ENCODE results near the gene STK39. TPM values are rescaled to one million over a fixed set of nuclear protein-coding genes. Genes with fewer than 3 reads are reported as not detected.
"Not testable (repeated sequence)": the region's sequence is repeated elsewhere in the genome, so short reads cannot be mapped to it uniquely, and the experiment has no call there.

The STK39 gene
- total RNA-seq, 1 donor from 2014 or later, result 17.7 TPM

- ATAC-seq (no peak), DNase-seq (ENCODE audit: missing footprints) (no peak)
- intact Hi-C loops (cut with DNase I), result no loop called here
Observed at GRCh38 chr2:168047091-168047690, 200.2 kb downstream of the STK39 start.

- ATAC-seq (no peak), DNase-seq (ENCODE audit: missing footprints) (no peak)
- intact Hi-C loops (cut with DNase I), result no loop called here
Observed at GRCh38 chr2:168044579-168044978, 202.8 kb downstream of the STK39 start.

- intact Hi-C loops (cut with DNase I), result no loop called here
Observed at GRCh38 chr2:168044176-168044575, 203.2 kb downstream of the STK39 start.

GRCh38 chr2:168042127-168042824, 205.1 kb downstream of the STK39 start:
- ATAC-seq; DNase-seq (ENCODE audit: missing footprints); intact Hi-C loops (cut with DNase I): not testable (repeated sequence)

More at GRCh38 chr2:168044176-168044575, 203.2 kb downstream of the STK39 start:
- ATAC-seq (no peak), DNase-seq (ENCODE audit: missing footprints) (no peak)

GRCh38 chr2:168039881-168040280, 207.5 kb downstream of the STK39 start:
- ATAC-seq (no peak), DNase-seq (ENCODE audit: missing footprints) (no peak)
- intact Hi-C loops (cut with DNase I), result no loop called here

- DNase-seq (ENCODE audit: missing footprints) (no peak), ATAC-seq (no peak)
- intact Hi-C loops (cut with DNase I), result no loop called here
Observed at GRCh38 chr2:168037778-168038177, 209.6 kb downstream of the STK39 start.

GRCh38 chr2:168035458-168035857, 211.9 kb downstream of the STK39 start:
- DNase-seq (ENCODE audit: missing footprints) (no peak), ATAC-seq (no peak)
- intact Hi-C loops (cut with DNase I), result no loop called here

- ATAC-seq (no peak), DNase-seq (ENCODE audit: missing footprints) (no peak)
- intact Hi-C loops (cut with DNase I), result no loop called here
Observed at GRCh38 chr2:168034616-168035015, 212.8 kb downstream of the STK39 start.

- ATAC-seq (no peak), DNase-seq (ENCODE audit: missing footprints) (no peak)
- intact Hi-C loops (cut with DNase I), result no loop called here
Observed at GRCh38 chr2:168033966-168034365, 213.4 kb downstream of the STK39 start.

- DNase-seq (ENCODE audit: missing footprints), result no peak
- intact Hi-C loops (cut with DNase I), result no loop called here
- ATAC-seq, result no peak
Observed at GRCh38 chr2:168032091-168032490, 215.3 kb downstream of the STK39 start.

- ATAC-seq (no peak), DNase-seq (ENCODE audit: missing footprints) (no peak)
- intact Hi-C loops (cut with DNase I), result no loop called here
Observed at GRCh38 chr2:168030862-168031624, 216.4 kb downstream of the STK39 start.

GRCh38 chr2:168029071-168029470, 218.3 kb downstream of the STK39 start:
- no peak for ATAC-seq
- no peak for DNase-seq (ENCODE audit: missing footprints)
- intact Hi-C loops (cut with DNase I), result no loop called here

GRCh38 chr2:168028362-168028761, 219.0 kb downstream of the STK39 start:
- DNase-seq (ENCODE audit: missing footprints) (no peak), ATAC-seq (no peak)
- intact Hi-C loops (cut with DNase I), result no loop called here

GRCh38 chr2:168025487-168026202, 221.8 kb downstream of the STK39 start:
- ATAC-seq (peak; percentile 44), DNase-seq (ENCODE audit: missing footprints) (no peak)
- intact Hi-C loops (cut with DNase I), result no loop called here

GRCh38 chr2:168024459-168024858, 222.9 kb downstream of the STK39 start:
- intact Hi-C loops (cut with DNase I), result no loop called here
- ATAC-seq (no peak), DNase-seq (ENCODE audit: missing footprints) (no peak)

GRCh38 chr2:168021800-168022587, 225.4 kb downstream of the STK39 start:
- intact Hi-C loops (cut with DNase I), result no loop called here
- DNase-seq (ENCODE audit: missing footprints) (no peak), ATAC-seq (no peak)

- no peak for ATAC-seq
- intact Hi-C loops (cut with DNase I), result no loop called here
- no peak for DNase-seq (ENCODE audit: missing footprints)
Observed at GRCh38 chr2:168015274-168015953, 232.0 kb downstream of the STK39 start.

- no peak for DNase-seq (ENCODE audit: missing footprints)
- intact Hi-C loops (cut with DNase I), result no loop called here
- no peak for ATAC-seq
Observed at GRCh38 chr2:168009900-168010299, 237.5 kb downstream of the STK39 start.
